ENCODE data around the gene CD46. TPM values are rescaled to one million over a fixed set of nuclear protein-coding genes. Genes with fewer than 3 reads are reported as not detected.
A peak's percentile ranks its signal among the peaks of the same experiment; 100 is the strongest.
"Not testable (repeated sequence)": the region's sequence is repeated elsewhere in the genome, so short reads cannot be mapped to it uniquely, and the experiment has no call there.

CD46 gene
- 100 to 1,000 TPM; 184 to 300 (median 253) TPM for polyA plus RNA-seq (ENCODE audit: insufficient read depth in 1 of 5, insufficient read length in 5 of 5, low replicate concordance in 1 of 5)
- long read RNA-seq, donor 1, transcript CD46-203 (12 exons, 3,233 nt): minor isoform, 13 of 83 reads
- long read RNA-seq, donor 1, transcript CD46-207 (12 exons, 3,281 nt): minor isoform, 7 of 83 reads
- long read RNA-seq, donor 1, transcript CD46-204 (11 exons, 3,188 nt): major isoform, 14 of 83 reads
- long read RNA-seq, donor 1, partial matches to known transcripts: 41 of 83 reads
- long read RNA-seq, donor 1, other reads (novel, unspliced or antisense): 0 of 83 reads
- long read RNA-seq, donor 2, transcript CD46-204 (11 exons, 3,188 nt): major isoform, 5 of 26 reads
- long read RNA-seq, donor 2, partial matches to known transcripts: 13 of 26 reads
- long read RNA-seq, donor 2, other reads (novel, unspliced or antisense): 0 of 26 reads
- long read RNA-seq, donor 3, transcript CD46-203 (12 exons, 3,233 nt): minor isoform, 10 of 54 reads
- long read RNA-seq, donor 3, transcript CD46-208 (13 exons, 3,326 nt): major isoform, 11 of 54 reads
- long read RNA-seq, donor 3, partial matches to known transcripts: 25 of 54 reads
- long read RNA-seq, donor 3, other reads (novel, unspliced or antisense): 0 of 54 reads
- long read RNA-seq, donor 4, transcript CD46-203 (12 exons, 3,233 nt): major isoform, 7 of 34 reads
- long read RNA-seq, donor 4, partial matches to known transcripts: 15 of 34 reads
- long read RNA-seq, donor 4, other reads (novel, unspliced or antisense): 0 of 34 reads
- long read RNA-seq, donor 5, transcript CD46-211 (2 exons, 567 nt): minor isoform, 10 of 74 reads
- long read RNA-seq, donor 5, transcript CD46-203 (12 exons, 3,233 nt): major isoform, 13 of 74 reads
- long read RNA-seq, donor 5, partial matches to known transcripts: 41 of 74 reads
- long read RNA-seq, donor 5, other reads (novel, unspliced or antisense): 0 of 74 reads
- long read RNA-seq, donor 6, transcript CD46-208 (13 exons, 3,326 nt): minor isoform, 6 of 205 reads
- long read RNA-seq, donor 6, transcript CD46-203 (12 exons, 3,233 nt): major isoform, 16 of 205 reads
- long read RNA-seq, donor 6, partial matches to known transcripts: 173 of 205 reads
- long read RNA-seq, donor 6, other reads (novel, unspliced or antisense): 0 of 205 reads
- long read RNA-seq, donor 7, transcript CD46-207 (12 exons, 3,281 nt): major isoform, 7 of 44 reads
- long read RNA-seq, donor 7, transcript CD46-208 (13 exons, 3,326 nt): major isoform, 7 of 44 reads
- long read RNA-seq, donor 7, transcript CD46-204 (11 exons, 3,188 nt): minor isoform, 5 of 44 reads
- long read RNA-seq, donor 7, partial matches to known transcripts: 20 of 44 reads
- long read RNA-seq, donor 7, other reads (novel, unspliced or antisense): 0 of 44 reads
- long read RNA-seq, donor 8, partial matches to known transcripts: 18 of 29 reads
- long read RNA-seq, donor 8, other reads (novel, unspliced or antisense): 0 of 29 reads

GRCh38 chr1:207751790-207752455 lies at the start of gene CD46:
TSS of gene CD46 (plus strand) at chr1:207752054. CDS start at chr1:207752213, 159 bp downstream.
- peak; percentile 91 to 93 for DNase-seq

GRCh38 chr1:207702317-207702716 lies 49.5 kb upstream of the CD46 start:
- no peak for DNase-seq

- DNase-seq: no peak
Observed at GRCh38 chr1:207703712-207704111, 48.1 kb upstream of the CD46 start.

- not testable (repeated sequence) for DNase-seq
Observed at GRCh38 chr1:207708004-207708403, 43.9 kb upstream of the CD46 start.

GRCh38 chr1:207711285-207711684 lies 40.6 kb upstream of the CD46 start:
- no peak for DNase-seq

- not testable (repeated sequence) for DNase-seq
Observed at GRCh38 chr1:207712701-207713100, 39.2 kb upstream of the CD46 start.

- DNase-seq: no peak
Observed at GRCh38 chr1:207713529-207713928, 38.3 kb upstream of the CD46 start.

GRCh38 chr1:207719234-207719633 lies 32.6 kb upstream of the CD46 start:
- no peak for DNase-seq

GRCh38 chr1:207728200-207728858 lies 23.5 kb upstream of the CD46 start:
- not testable (repeated sequence) for DNase-seq

GRCh38 chr1:207737503-207738157 lies 14.2 kb upstream of the CD46 start:
- not testable (repeated sequence) for DNase-seq

GRCh38 chr1:207738158-207738659 lies 13.6 kb upstream of the CD46 start:
- not testable (repeated sequence) for DNase-seq

GRCh38 chr1:207740207-207740606 lies 11.6 kb upstream of the CD46 start:
- DNase-seq: no peak

- no peak for DNase-seq
Observed at GRCh38 chr1:207742850-207743555, 8.9 kb upstream of the CD46 start.

GRCh38 chr1:207744000-207744534 lies 7.8 kb upstream of the CD46 start:
- DNase-seq: no peak

- DNase-seq: no peak
Observed at GRCh38 chr1:207745285-207745684, 6.6 kb upstream of the CD46 start.

GRCh38 chr1:207745839-207746767 lies 5.8 kb upstream of the CD46 start:
- no peak for DNase-seq
